ENCODE data around the gene ARHGEF37.

Gene ARHGEF37

GRCh38 chr5:149680810-149681221, 99.5 kb downstream of the ARHGEF37 start:
- DNase-seq = peak; percentile 10

GRCh38 chr5:149681252-149681651, 100.0 kb downstream of the ARHGEF37 start:
- no peak for DNase-seq

- no peak for DNase-seq
Observed at GRCh38 chr5:149681922-149682321, 100.6 kb downstream of the ARHGEF37 start.

- DNase-seq = no peak
Observed at GRCh38 chr5:149682532-149683075, 101.3 kb downstream of the ARHGEF37 start.

- no peak for DNase-seq
Observed at GRCh38 chr5:149683964-149684363, 102.7 kb downstream of the ARHGEF37 start.

GRCh38 chr5:149684371-149684770, 103.1 kb downstream of the ARHGEF37 start:
- DNase-seq = no peak

All from CD4-positive, alpha-beta T cell treated with Interleukin-4 for 4 hours (primary cell).